ENCODE data around the gene CDH22. TPM values are rescaled to one million over a fixed set of nuclear protein-coding genes. Genes with fewer than 3 reads are reported as not detected.

CDH22 gene
- total RNA-seq, 6 experiments from 2014 or later, result not detected

DNA sequence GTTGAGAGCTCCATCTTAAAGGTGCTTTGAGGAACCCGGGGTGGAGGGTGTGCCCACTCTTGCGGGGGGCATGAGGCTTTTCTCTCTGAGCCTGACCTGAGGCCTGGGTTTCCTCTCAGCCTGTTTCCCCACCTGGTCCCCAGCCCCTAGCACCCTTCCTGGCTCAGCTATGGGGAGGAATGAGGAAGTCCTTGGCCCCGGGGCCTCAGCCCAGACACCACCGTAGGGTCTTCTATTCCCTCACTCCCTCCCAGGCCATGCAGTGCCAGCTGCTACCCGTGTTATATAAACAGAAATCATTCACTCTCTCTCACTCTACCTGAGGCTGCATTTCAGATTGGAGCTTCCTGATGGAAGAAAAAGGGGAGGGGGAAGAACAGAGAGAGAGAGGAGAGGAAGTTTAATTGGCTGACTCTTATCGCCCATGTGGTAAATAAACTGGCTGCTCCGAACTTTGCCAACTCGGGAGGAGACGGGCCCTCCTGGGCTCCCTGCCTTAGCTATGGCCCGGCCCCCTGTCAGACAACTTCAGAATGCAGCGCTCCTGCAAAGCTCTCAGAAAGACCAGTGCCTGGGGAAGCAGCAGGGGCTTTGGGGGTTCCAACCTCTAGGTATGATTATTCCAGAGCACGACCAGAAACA, 2.8 kb downstream of the CDH22 start:
- 11% methylated on average over 8 of the region's 12 CpGs for WGBS (ENCODE audit: insufficient coverage, low coverage, low lambda C conversion rate, missing lambda C conversion rate)
- intact Hi-C loops (cut with DNase I), result loop anchor here in 1 of 2 donors (10.0 kb wide), 1 partner anchor 49 kb away; no protein-coding TSS in a partner anchor

DNA sequence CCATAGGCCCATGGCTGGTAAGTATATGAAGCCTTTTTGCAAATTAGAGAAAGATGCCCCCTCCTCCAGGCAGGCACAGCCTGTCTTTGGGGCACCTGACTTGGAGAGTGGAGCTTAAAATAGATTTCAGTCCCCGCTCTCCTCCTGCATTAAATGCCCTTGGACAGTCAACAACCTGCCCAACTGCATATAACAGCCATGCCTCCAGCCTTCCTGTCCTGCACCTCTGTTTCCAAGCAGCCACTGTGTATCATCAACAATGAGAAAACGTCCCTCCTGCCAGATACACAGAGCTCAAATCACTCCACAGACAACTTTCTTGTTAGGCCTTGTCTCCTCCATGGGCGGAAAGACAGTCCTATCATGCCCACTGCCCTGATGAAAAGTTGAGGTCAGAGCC, 3.4 kb downstream of the CDH22 start:
- H3K27ac ChIP-seq, result no peak overlapping the region
- H3K27me3 ChIP-seq, result peaks cover 0 to 17% of the 10 kb centered on the region in 2 donors
- intact Hi-C loops (cut with DNase I), result loop anchor here in 1 of 2 donors (10.0 kb wide), 1 partner anchor 50 kb away; no protein-coding TSS in a partner anchor
- TF ChIP-seq, protein P1, sequence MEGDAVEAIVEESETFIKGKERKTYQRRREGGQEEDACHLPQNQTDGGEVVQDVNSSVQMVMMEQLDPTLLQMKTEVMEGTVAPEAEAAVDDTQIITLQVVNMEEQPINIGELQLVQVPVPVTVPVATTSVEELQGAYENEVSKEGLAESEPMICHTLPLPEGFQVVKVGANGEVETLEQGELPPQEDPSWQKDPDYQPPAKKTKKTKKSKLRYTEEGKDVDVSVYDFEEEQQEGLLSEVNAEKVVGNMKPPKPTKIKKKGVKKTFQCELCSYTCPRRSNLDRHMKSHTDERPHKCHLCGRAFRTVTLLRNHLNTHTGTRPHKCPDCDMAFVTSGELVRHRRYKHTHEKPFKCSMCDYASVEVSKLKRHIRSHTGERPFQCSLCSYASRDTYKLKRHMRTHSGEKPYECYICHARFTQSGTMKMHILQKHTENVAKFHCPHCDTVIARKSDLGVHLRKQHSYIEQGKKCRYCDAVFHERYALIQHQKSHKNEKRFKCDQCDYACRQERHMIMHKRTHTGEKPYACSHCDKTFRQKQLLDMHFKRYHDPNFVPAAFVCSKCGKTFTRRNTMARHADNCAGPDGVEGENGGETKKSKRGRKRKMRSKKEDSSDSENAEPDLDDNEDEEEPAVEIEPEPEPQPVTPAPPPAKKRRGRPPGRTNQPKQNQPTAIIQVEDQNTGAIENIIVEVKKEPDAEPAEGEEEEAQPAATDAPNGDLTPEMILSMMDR (IDR thresholded peaks at IDR 0.05), result no peak
- no peak for TF ChIP-seq POLR2A (IDR thresholded peaks at IDR 0.05)
- H3K4me3 ChIP-seq, result no peak overlapping the region
- H3K36me3 ChIP-seq, result no peaks in the 10 kb centered on the region
- DNase-seq, result no peak
- no peak for ATAC-seq
- 38% methylated on average over 2 of the region's 3 CpGs for WGBS (ENCODE audit: insufficient coverage, low coverage, low lambda C conversion rate, missing lambda C conversion rate)
- H3K4me1 ChIP-seq, result peaks cover 0 to 13% (median 4%) of the 10 kb centered on the region in 4 donors
- H3K9me3 ChIP-seq, result no peaks in the 10 kb centered on the region

More for the DNA sequence above, 2.8 kb downstream of the CDH22 start:
- peaks cover 0 to 14% (median 4%) of the 10 kb centered on the region in 4 donors for H3K4me1 ChIP-seq
- no peak overlapping the region for H3K4me3 ChIP-seq
- no peak for ATAC-seq
- H3K9me3 ChIP-seq, result no peaks in the 10 kb centered on the region
- no peak for TF ChIP-seq POLR2A (IDR thresholded peaks at IDR 0.05)
- TF ChIP-seq, protein P1 (IDR thresholded peaks at IDR 0.05), result no peak
- no peaks in the 10 kb centered on the region for H3K36me3 ChIP-seq
- peaks cover 0 to 17% of the 10 kb centered on the region in 2 donors for H3K27me3 ChIP-seq
- no peak for DNase-seq
- H3K27ac ChIP-seq, result no peak overlapping the region

DNA sequence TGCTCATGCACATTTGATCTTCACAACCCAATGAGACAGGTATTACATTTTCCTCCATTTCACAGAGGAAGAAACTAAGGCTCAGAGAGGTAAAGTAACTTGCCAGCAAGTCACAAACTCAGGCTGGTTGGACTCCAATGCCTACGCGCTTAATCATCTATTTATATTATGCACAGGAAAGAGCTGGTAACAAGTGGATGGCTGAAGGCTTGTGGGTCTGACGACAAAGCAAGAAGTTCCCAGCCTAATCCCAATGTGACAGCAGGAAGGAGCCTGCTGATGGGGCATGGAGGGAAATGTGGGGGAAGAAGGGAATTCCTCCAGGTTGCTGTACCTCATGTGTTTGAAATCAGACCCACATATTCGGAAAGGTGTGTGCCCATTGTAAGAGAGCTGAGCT, 3.9 kb downstream of the CDH22 start:
- peaks cover 0 to 17% of the 10 kb centered on the region in 2 donors for H3K27me3 ChIP-seq

DNA sequence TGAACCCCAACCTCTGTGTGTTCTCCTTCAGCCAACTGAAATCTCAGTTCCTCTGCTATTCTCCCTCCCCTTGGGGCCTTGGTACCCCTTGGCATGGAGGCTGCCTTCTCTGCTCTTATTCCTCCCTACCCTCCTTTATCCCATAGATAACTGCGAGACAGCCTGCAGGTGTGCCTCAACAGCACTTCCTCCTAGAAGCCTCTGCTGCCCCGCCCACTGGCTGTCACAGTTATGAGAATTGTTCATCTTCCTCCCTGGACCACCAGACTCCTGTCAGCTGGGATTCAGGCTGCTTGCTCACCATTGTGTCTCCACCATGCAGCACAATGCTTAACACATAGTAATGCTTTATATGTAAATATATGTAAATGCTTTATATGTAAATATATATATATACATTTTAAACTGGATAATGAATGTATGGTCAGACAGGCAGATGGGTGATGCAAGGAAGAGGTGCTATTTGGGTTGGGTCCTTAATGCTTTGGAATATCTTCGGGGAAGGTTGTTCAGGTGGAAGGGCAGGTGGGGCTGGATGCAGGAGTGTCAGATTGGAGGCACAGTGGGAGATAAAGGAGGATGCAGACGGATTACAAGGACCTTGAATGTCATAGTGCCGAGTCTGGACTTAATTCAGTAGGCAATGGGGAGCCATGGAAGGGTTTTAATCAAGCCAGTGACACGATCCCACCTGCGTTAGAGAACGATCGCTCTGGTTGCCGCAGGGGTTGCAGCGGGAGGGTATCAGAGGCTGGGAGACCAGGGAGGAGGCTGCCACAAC, 4.9 kb downstream of the CDH22 start:
- Histone ChIP-seq H3K27me3 (peaks cover 0 to 11% of the 10 kb centered on the region in 2 donors), H3K36me3 (no peaks in the 10 kb centered on the region), H3K4me3 (no peak overlapping the region), H3K27ac (no peak overlapping the region), H3K9me3 (no peaks in the 10 kb centered on the region), H3K4me1 (peaks cover 0 to 13% (median 4%) of the 10 kb centered on the region in 4 donors)
- intact Hi-C loops (cut with DNase I), result loop anchor here in 1 of 2 donors (10.0 kb wide), 1 partner anchor 51 kb away; no protein-coding TSS in a partner anchor
- DNase-seq, result no peak
- no peak for ATAC-seq
- 42% methylated on average over 11 of the region's 11 CpGs for WGBS (ENCODE audit: insufficient coverage, low coverage, low lambda C conversion rate, missing lambda C conversion rate)
- TF ChIP-seq POLR2A (IDR thresholded peaks at IDR 0.05), result no peak
- TF ChIP-seq, protein P1 (IDR thresholded peaks at IDR 0.05), result no peak

More for the DNA sequence above, 3.9 kb downstream of the CDH22 start:
- TF ChIP-seq, protein P1 (IDR thresholded peaks at IDR 0.05), result no peak
- no peak for DNase-seq
- intact Hi-C loops (cut with DNase I), result loop anchor here in 1 of 2 donors (10.0 kb wide), 1 partner anchor 50 kb away; no protein-coding TSS in a partner anchor
- no peak overlapping the region for H3K4me3 ChIP-seq
- peaks cover 0 to 13% (median 4%) of the 10 kb centered on the region in 4 donors for H3K4me1 ChIP-seq
- no peak for ATAC-seq
- no peaks in the 10 kb centered on the region for H3K9me3 ChIP-seq
- 71% methylated on average over 4 of the region's 4 CpGs for WGBS (ENCODE audit: insufficient coverage, low coverage, low lambda C conversion rate, missing lambda C conversion rate)
- no peaks in the 10 kb centered on the region for H3K36me3 ChIP-seq
- no peak overlapping the region for H3K27ac ChIP-seq

Measured in right lobe of liver (tissue), 6 donors.